ENCODE measurements around the gene RAET1L. TPM values are rescaled to one million over a fixed set of nuclear protein-coding genes. Genes with fewer than 3 reads are reported as not detected.
"Not testable (repeated sequence)": the region's sequence is repeated elsewhere in the genome, so short reads cannot be mapped to it uniquely, and the experiment has no call there.

The RAET1L gene
- polyA plus RNA-seq, 6 donors from 2014 or later = not detected

DNA sequence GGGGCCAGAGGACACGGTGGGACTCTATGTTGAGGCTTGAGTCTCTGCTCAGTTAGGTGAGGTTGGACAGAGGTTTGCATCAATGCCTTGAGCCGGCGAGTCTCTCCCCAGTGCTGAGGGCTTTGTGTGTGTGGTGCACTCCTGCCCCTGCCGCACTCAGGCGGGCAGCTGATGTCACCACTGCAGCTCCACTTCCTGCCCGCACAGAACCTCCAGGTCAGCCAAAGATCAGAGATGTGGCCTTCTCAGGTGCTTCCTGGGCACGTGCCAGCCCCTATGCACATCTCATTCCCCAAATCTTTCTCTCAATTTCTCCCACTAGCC lies 33.9 kb downstream of the RAET1L start:
- H3K27ac Mint-ChIP-seq = peak overlapping the region; percentile 4 to 95 (median 62)
- peaks cover 63 to 89% (median 86%) of the 10 kb centered on the region in 3 donors for H3K27me3 Mint-ChIP-seq
- H3K9me3 Mint-ChIP-seq = peaks cover 6 to 29% (median 22%) of the 10 kb centered on the region in 7 donors
- DNase-seq = not testable (repeated sequence)
- peak overlapping the region; percentile 62 to 92 (median 86) for H3K4me3 Mint-ChIP-seq
- H3K36me3 Mint-ChIP-seq = peaks cover 6 to 14% of the 10 kb centered on the region in 2 donors
- H3K4me1 Mint-ChIP-seq = peaks cover 23 to 39% (median 29%) of the 10 kb centered on the region in 3 donors
- peak; percentile 73 to 82 for ATAC-seq (ENCODE audit: low read depth in 2 of 2)

DNA sequence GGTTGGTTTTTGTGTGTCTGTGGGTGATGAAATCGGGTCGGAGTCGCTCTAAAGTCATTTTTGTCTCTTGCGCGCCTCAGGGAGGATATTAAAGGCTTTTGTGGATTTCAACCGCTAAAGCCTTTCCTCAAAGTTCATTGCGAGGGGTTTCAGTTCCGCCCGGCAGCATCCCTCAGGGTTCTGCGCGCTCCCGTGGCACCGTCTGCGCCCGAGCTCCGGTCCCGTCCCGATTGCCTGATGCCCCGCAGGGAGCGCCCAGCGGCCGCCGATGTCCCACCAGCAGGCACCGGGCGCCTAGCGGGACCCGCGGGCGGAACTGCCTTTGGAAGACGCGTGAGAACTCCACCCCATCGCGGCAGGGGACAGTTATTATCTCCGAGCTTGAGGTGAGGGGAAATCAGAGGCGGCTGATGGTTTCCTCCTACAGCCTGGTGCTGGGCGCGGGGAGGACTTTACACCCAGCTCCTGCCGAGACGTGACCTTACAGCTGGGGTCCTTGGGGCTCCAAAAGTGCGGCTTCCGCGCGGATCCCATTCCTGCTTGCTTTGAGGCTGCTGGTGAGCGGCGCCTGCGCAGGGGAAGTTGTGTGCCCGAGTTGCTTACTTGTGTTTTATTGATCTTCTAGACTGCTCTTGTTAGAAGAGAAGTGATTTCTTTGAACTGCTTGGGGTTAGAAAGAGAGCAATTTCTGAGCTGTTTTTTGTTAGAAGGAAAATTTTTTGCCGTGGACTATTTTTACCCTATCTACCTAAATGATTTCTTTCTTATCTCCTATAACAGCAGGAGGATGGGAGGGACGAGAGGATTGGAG lies 34.5 kb downstream of the RAET1L start:
- peak; percentile 53 for DNase-seq
- Mint-ChIP-seq H3K4me1 (peaks cover 23 to 39% (median 29%) of the 10 kb centered on the region in 3 donors), H3K27ac (peak overlapping the region; percentile 14 to 95 (median 84)), H3K36me3 (peaks cover 6 to 14% of the 10 kb centered on the region in 2 donors), H3K27me3 (peaks cover 67 to 88% (median 86%) of the 10 kb centered on the region in 3 donors), H3K4me3 (peak overlapping the region; percentile 62 to 92 (median 86)), H3K9me3 (peaks cover 6 to 29% (median 22%) of the 10 kb centered on the region in 7 donors)
- ATAC-seq (ENCODE audit: low read depth in 2 of 2) = peak; percentile 64 to 67

DNA sequence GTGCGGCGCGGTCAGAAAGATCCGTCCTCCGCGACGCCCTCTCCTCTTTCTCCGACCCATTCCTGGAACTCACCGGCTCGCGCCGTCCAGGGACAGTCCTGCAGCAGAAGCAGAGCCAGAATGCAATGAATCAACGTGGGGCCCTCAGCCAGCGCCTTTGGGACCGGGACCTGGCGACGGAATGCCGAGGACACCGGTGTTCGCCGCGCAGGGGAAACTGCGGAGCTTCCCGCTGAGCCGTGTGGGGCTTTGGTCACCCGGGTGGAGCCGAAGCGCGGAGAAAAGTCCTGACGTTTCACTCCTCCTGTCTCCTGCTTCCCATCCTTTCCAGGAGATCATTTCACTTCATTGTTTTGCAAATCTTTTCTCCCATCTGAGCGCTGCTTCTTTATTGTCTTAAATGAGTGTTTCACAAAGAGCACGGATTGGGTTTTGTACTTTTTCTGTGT lies 35.1 kb downstream of the RAET1L start:
- DNase-seq (no peak), ATAC-seq (ENCODE audit: low read depth in 2 of 2) (no peak)
- H3K9me3 Mint-ChIP-seq = peaks cover 6 to 29% (median 22%) of the 10 kb centered on the region in 7 donors
- H3K4me3 Mint-ChIP-seq = peak overlapping the region; percentile 62 to 92 (median 86)
- peaks cover 74 to 88% (median 86%) of the 10 kb centered on the region in 3 donors for H3K27me3 Mint-ChIP-seq
- H3K27ac Mint-ChIP-seq = peak overlapping the region in 4 of 6 donors; percentile 38 to 92 (median 70)
- peaks cover 6 to 14% of the 10 kb centered on the region in 2 donors for H3K36me3 Mint-ChIP-seq
- peaks cover 23 to 39% (median 29%) of the 10 kb centered on the region in 3 donors for H3K4me1 Mint-ChIP-seq

DNA sequence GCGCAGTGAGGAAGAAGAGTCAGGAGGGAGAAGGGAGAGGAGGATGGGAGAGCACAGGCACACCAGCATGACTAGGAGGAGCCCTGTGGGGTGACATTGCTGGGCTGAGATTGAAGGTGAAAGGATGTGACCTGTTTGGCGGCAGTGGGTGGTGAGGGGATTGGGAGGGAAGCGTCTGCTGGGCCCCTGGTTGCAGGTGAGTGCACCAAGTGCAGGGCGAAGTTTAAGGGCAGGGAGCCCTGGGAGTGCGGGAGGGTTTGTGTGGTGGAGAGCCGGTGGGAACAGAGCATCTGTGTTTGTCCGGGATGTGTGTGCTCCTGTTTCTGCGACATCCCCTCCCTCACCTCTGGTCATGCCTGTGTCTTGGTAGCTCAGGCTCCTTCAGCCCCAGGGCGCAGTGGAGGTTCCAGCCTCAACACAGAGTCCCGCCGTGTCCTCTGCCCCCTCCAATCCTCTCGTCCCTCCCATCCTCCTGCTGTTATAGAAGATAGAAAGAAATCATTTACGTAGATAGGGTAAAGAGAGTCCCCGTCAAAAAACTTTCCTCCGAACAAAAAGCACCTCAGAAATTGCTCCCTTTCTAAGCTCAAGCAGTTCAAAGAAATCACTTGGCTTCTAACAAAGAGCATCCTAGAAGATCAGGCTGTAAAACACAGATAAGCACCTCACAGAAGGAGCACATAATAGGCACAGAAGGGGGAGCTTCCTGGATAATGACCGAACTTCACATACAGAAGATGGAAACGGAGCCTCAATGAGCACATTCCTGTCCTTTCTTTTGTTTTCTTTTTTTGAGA lies 36.6 kb downstream of the RAET1L start:
- Mint-ChIP-seq H3K27ac (peak overlapping the region in 4 of 6 donors; percentile 17 to 88 (median 58)), H3K27me3 (peaks cover 78 to 93% (median 92%) of the 10 kb centered on the region in 3 donors), H3K4me1 (peaks cover 23 to 39% (median 29%) of the 10 kb centered on the region in 3 donors), H3K9me3 (peaks cover 6 to 29% (median 22%) of the 10 kb centered on the region in 7 donors), H3K4me3 (peak overlapping the region in 7 of 8 donors; percentile 0 to 90 (median 58)), H3K36me3 (peaks cover 6 to 14% of the 10 kb centered on the region in 2 donors)
- no peak for DNase-seq
- no peak for ATAC-seq (ENCODE audit: low read depth in 2 of 2)

DNA sequence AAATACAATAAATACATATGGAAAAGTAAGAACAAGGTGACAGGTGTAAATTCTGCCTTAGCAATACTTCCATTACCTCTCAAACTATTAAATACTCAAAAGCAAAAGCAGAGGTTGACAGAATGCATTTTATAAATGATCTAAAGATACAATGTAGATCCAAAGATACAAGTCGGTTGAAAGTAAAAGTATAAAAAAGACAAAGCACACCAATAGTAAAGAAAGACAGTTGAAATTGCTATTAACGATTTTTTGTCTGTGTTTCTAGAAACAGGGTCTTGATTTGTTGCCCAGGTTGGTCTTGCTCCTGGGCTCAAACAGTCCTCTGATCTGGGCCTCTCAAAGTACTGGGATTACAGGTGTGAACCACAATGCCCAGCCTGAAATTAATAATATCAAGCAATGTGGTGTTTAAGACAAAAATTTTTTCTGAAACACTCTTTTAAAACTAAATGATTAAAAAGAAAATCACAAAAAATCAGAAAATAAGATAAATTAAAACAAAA lies 37.7 kb downstream of the RAET1L start:
- Mint-ChIP-seq H3K27me3 (peaks cover 75 to 93% (median 92%) of the 10 kb centered on the region in 3 donors), H3K4me1 (peaks cover 23 to 39% (median 29%) of the 10 kb centered on the region in 3 donors), H3K27ac (peak overlapping the region in 1 of 6 donors; percentile 17), H3K9me3 (peaks cover 6 to 29% (median 22%) of the 10 kb centered on the region in 7 donors), H3K36me3 (peaks cover 6 to 14% of the 10 kb centered on the region in 2 donors), H3K4me3 (peak overlapping the region in 1 of 8 donors; percentile 62)
- DNase-seq = no peak
- ATAC-seq (ENCODE audit: low read depth in 2 of 2) = no peak

DNA sequence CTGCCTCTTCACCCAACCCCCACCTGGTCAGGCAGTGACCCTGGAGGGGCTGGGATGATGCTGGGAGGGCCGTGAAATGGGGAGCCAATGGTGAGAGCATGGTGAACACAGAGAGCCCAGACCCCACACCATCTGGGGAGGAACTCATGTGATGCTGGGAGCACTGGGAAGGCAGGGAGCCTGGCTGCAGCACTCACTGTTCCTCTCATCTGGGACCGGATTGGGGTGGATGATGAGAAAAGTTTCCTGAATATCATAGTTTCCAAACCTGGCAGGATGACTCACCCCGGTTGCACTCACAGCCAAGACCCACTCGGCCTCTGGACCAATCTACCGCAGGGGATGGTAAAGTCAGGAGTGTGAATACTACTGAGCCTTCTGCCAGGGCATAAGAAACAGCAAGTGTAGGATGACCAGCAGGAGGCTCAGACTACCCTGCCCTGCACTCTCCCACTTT lies 39.8 kb downstream of the RAET1L start:
- Mint-ChIP-seq H3K27ac (peak overlapping the region in 1 of 6 donors; percentile 27), H3K4me1 (peaks cover 13 to 29% (median 16%) of the 10 kb centered on the region in 3 donors), H3K4me3 (no peak overlapping the region), H3K27me3 (peaks cover 74 to 93% (median 90%) of the 10 kb centered on the region in 3 donors), H3K36me3 (peaks cover 6 to 14% of the 10 kb centered on the region in 2 donors), H3K9me3 (peaks cover 6 to 31% (median 20%) of the 10 kb centered on the region in 7 donors)
- DNase-seq (no peak), ATAC-seq (ENCODE audit: low read depth in 2 of 2) (no peak)

DNA sequence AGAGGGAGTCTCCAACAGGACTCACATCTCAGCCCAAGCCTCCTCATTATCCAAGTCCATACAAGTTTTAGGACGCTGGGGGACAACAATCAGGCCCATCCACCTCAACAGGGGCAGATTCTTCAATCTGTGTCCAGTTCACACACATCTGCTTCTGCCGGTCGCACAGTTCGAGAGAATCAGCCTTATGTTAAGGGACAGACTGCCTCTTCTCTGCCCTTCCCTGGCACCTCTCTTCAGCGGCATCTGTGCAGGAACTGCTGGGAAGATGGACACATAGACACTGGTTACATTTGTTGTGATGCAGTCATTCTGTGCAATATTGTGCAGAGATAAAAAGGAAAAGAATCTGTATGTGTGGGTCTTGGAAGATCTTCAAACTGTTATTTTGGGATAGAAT lies 40.6 kb downstream of the RAET1L start:
- Mint-ChIP-seq H3K4me1 (peaks cover 6 to 22% (median 8%) of the 10 kb centered on the region in 3 donors), H3K36me3 (peaks cover 6 to 14% of the 10 kb centered on the region in 2 donors), H3K9me3 (peaks cover 6 to 27% (median 17%) of the 10 kb centered on the region in 7 donors), H3K27ac (no peak overlapping the region), H3K4me3 (peak overlapping the region in 1 of 8 donors; percentile 51), H3K27me3 (peaks cover 72 to 93% (median 86%) of the 10 kb centered on the region in 3 donors)
- DNase-seq = no peak
- no peak for ATAC-seq (ENCODE audit: low read depth in 2 of 2)

DNA sequence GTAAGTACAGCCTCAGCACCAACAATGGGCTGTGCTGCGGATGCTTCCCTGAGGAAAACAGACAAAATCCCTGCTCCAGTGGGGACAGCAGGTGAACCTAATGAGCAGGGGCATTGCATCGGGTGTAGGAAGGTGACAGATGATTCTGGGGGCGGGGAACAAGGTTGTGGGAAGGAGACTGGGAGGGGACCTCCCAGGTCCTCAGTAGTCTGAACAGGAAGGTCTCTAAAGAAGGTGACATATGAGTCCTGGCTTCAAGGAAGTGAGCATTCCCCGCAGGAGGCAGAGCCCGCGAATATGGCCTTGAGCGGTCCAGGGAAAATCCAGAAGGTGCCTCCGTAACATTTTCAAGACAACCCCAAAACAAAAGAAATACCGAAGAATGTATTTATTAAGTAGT lies 42.2 kb downstream of the RAET1L start:
- ATAC-seq (ENCODE audit: low read depth in 2 of 2) (no peak), DNase-seq (no peak)

DNA sequence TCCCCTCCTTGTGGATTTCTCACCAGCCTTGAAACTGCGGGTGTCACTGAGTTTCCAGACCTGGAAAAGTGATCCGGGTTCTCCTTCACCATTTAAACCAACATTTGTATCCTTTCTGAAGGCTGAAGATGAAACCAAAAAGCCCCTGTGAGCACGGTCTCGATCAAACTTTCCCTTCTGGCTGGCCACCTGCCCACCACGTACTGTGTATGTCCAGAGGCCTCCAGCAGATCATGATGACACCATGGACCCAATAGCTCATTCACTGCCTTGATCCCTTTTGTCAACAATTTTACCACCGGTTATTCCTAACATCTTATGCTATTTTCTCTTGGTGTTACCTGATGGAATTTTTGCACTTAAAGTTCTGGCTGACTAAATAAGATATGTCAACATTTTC lies 46.0 kb downstream of the RAET1L start:
- no peak overlapping the region for H3K27ac Mint-ChIP-seq
- H3K4me3 Mint-ChIP-seq = no peak overlapping the region
- H3K27me3 Mint-ChIP-seq = peaks cover 74 to 95% (median 91%) of the 10 kb centered on the region in 3 donors
- peaks cover 0 to 4% (median 0%) of the 10 kb centered on the region in 7 donors for H3K9me3 Mint-ChIP-seq
- DNase-seq (no peak), ATAC-seq (ENCODE audit: low read depth in 2 of 2) (no peak)
- no peaks in the 10 kb centered on the region for H3K36me3 Mint-ChIP-seq
- peaks cover 0 to 4% (median 0%) of the 10 kb centered on the region in 3 donors for H3K4me1 Mint-ChIP-seq

More for the DNA sequence above, 42.2 kb downstream of the RAET1L start:
- H3K9me3 Mint-ChIP-seq = peaks cover 2 to 12% (median 7%) of the 10 kb centered on the region in 7 donors
- H3K36me3 Mint-ChIP-seq = peaks cover 2 to 4% of the 10 kb centered on the region in 2 donors
- H3K4me3 Mint-ChIP-seq = no peak overlapping the region
- H3K27ac Mint-ChIP-seq = no peak overlapping the region
- H3K27me3 Mint-ChIP-seq = peaks cover 69 to 88% (median 84%) of the 10 kb centered on the region in 3 donors
- H3K4me1 Mint-ChIP-seq = peaks cover 0 to 6% (median 1%) of the 10 kb centered on the region in 3 donors

DNA sequence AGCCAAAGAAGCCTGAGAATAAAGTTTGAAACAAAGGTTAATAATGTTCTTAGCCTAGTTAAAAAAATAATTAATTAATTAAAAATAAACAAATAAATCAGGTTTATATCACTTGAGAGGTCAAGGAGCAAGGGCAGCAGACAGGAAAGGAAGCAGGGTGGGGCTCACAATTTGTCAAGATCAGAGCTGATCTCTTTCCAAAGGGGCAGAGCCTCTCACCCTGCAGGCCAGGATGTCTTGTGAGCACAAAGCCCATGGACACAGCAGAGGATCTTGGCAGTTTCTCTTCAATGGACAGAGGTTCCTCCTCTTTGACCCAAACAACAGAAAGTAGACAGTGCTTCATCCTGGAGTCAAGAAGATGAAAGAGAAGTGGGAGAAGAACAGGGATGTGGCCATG lies 46.7 kb downstream of the RAET1L start:
- Mint-ChIP-seq H3K27ac (no peak overlapping the region), H3K27me3 (peaks cover 79 to 95% (median 92%) of the 10 kb centered on the region in 3 donors)

DNA sequence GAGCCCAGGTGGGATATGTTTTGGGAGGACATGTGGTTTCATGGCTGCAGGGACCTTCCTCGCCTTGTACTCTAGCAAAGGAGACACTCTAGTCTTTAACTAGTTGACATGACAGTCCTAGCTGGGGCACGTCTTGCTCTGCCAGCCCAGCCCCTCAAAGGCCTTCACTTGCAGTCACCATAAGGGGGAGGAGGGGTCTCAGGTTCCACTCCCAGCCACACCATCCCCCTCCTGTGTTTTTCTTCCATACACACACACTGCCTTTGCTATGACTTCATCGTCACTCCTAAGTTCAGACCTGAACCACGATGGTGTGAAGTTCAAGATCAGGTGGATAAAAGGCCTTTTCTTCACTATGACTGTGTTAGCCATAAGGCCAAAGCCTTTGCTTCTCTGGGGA lies 48.1 kb downstream of the RAET1L start:
- Mint-ChIP-seq H3K36me3 (peaks cover 0 to 3% of the 10 kb centered on the region in 2 donors), H3K27me3 (peaks cover 78 to 90% (median 86%) of the 10 kb centered on the region in 3 donors), H3K4me1 (peaks cover 0 to 4% (median 0%) of the 10 kb centered on the region in 3 donors), H3K27ac (no peak overlapping the region), H3K9me3 (peaks cover 0 to 4% (median 0%) of the 10 kb centered on the region in 7 donors), H3K4me3 (no peak overlapping the region)
- ATAC-seq (ENCODE audit: low read depth in 2 of 2) = no peak
- no peak for DNase-seq

More for the DNA sequence above, 46.7 kb downstream of the RAET1L start:
- Mint-ChIP-seq H3K4me3 (no peak overlapping the region), H3K4me1 (peaks cover 0 to 4% (median 0%) of the 10 kb centered on the region in 3 donors), H3K36me3 (no peaks in the 10 kb centered on the region), H3K9me3 (peaks cover 0 to 4% (median 0%) of the 10 kb centered on the region in 7 donors)
- ATAC-seq (ENCODE audit: low read depth in 2 of 2) (no peak), DNase-seq (no peak)

DNA sequence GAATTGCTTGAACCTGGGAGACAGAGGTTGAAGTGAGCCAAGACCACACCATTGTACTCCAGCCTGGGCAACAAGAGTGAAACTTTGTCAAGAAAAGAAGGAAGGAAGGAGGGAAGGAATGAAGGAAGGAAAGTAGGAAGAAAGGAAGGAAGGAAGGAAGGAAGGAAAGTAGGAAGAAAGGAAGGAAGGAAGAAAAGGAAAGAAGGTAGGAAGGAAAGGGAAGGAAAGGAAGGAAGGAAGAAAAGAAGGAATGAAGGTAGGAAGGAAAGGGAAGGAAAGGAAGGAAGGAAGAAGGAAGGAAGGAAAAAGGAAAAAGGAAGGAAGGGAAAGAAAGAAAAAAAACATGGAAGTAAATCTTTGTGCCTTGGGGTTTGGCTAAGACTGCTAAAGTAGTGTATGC lies 49.9 kb downstream of the RAET1L start:
- Mint-ChIP-seq H3K27me3 (peaks cover 75 to 87% (median 83%) of the 10 kb centered on the region in 3 donors), H3K27ac (no peak overlapping the region), H3K36me3 (peaks cover 3% of the 10 kb centered on the region in 2 donors), H3K4me3 (no peak overlapping the region), H3K9me3 (no peaks in the 10 kb centered on the region), H3K4me1 (no peaks in the 10 kb centered on the region)
- ATAC-seq (ENCODE audit: low read depth in 2 of 2) (no peak), DNase-seq (no peak)
